Measurements from ENCODE around the gene CREBZF. TPM values are rescaled to one million over a fixed set of nuclear protein-coding genes. Genes with fewer than 3 reads are reported as not detected.
A peak's percentile ranks its signal among the peaks of the same experiment; 100 is the strongest.

Gene CREBZF
- total RNA-seq, 3 donors from 2014 or later: 37.6 to 45.6 (median 40.7) TPM

- ATAC-seq: no peak
- no peaks in the 10 kb centered on the region for H3K36me3 ChIP-seq (ENCODE audit: low read depth)
- DNase-seq: no peak
- no peaks in the 10 kb centered on the region for H3K9me3 ChIP-seq
- H3K4me1 ChIP-seq (ENCODE audit: low read depth): peaks cover 6% of the 10 kb centered on the region
- TF ChIP-seq CTCF (IDR thresholded peaks at IDR 0.05): no peak
- no peak overlapping the region for H3K4me3 ChIP-seq
- intact Hi-C loops (cut with DNase I, micrococcal nuclease): no loop called here
These were observed 21.7 kb downstream of the CREBZF start for GRCh38 chr11:85643191-85643614.

GRCh38 chr11:85634747-85635146 is 30.2 kb downstream of the CREBZF start:
- ATAC-seq (no peak), DNase-seq (no peak)
- peaks cover 4% of the 10 kb centered on the region for H3K36me3 ChIP-seq (ENCODE audit: low read depth)
- intact Hi-C loops (cut with DNase I, micrococcal nuclease): no loop called here
- H3K9me3 ChIP-seq: no peaks in the 10 kb centered on the region
- no peak for TF ChIP-seq CTCF (IDR thresholded peaks at IDR 0.05)
- no peak overlapping the region for H3K4me3 ChIP-seq
- peaks cover 4% of the 10 kb centered on the region for H3K4me1 ChIP-seq (ENCODE audit: low read depth)

- intact Hi-C loops (cut with DNase I, micrococcal nuclease): no loop called here
- Histone ChIP-seq H3K4me1 (ENCODE audit: low read depth) (peaks cover 11% of the 10 kb centered on the region), H3K9me3 (no peaks in the 10 kb centered on the region), H3K36me3 (ENCODE audit: low read depth) (no peaks in the 10 kb centered on the region), H3K4me3 (peak overlapping the region; percentile 20)
- no peak for TF ChIP-seq CTCF (IDR thresholded peaks at IDR 0.05)
- ATAC-seq (peak; percentile 3), DNase-seq (peak in 1 of 3 donors; percentile 33)
These were observed 36.1 kb downstream of the CREBZF start for GRCh38 chr11:85628771-85629341.

GRCh38 chr11:85627998-85628770 is 36.7 kb downstream of the CREBZF start, which contains the start of gene TMEM126B:
TMEM126B (plus strand) TSS chr11:85628593; CDS start chr11:85628608, 15 bp downstream.
- no peaks in the 10 kb centered on the region for H3K9me3 ChIP-seq
- intact Hi-C loops (cut with DNase I, micrococcal nuclease): no loop called here
- no peaks in the 10 kb centered on the region for H3K36me3 ChIP-seq (ENCODE audit: low read depth)
- no peak for TF ChIP-seq CTCF (IDR thresholded peaks at IDR 0.05)
- H3K4me3 ChIP-seq: peak within 1 kb of the TSS; percentile 20
- ATAC-seq (peak; percentile 99), DNase-seq (peak; percentile 98 to 99 (median 99))
- peaks cover 11% of the 10 kb centered on the region for H3K4me1 ChIP-seq (ENCODE audit: low read depth)

GRCh38 chr11:85627332-85627997 is 37.5 kb downstream of the CREBZF start, which contains the start of gene DLG2:
DLG2 (minus strand) TSS chr11:85627344.
- H3K9me3 ChIP-seq: no peaks in the 10 kb centered on the region
- H3K4me1 ChIP-seq (ENCODE audit: low read depth): peaks cover 11% of the 10 kb centered on the region
- DNase-seq (peak in 1 of 3 donors; percentile 29), ATAC-seq (peak; percentile 18)
- no peak for TF ChIP-seq CTCF (IDR thresholded peaks at IDR 0.05)
- peak within 1 kb of the TSS; percentile 20 for H3K4me3 ChIP-seq
- intact Hi-C loops (cut with DNase I, micrococcal nuclease): no loop called here
- H3K36me3 ChIP-seq (ENCODE audit: low read depth): no peaks in the 10 kb centered on the region
